Measurements from ENCODE around the gene YPEL2.

YPEL2 gene

GRCh38 chr17:59330053-59330942 is 1.2 kb upstream of the YPEL2 start:
- no peak for DNase-seq (ENCODE audit: low read depth)

- DNase-seq (ENCODE audit: low read depth): no peak
Measured at GRCh38 chr17:59331929-59332748, 684 bp downstream of the YPEL2 start.

- no peak for DNase-seq (ENCODE audit: low read depth)
Measured at GRCh38 chr17:59332749-59333377, 1.4 kb downstream of the YPEL2 start.

GRCh38 chr17:59333836-59334235 is 2.4 kb downstream of the YPEL2 start:
- no peak for DNase-seq (ENCODE audit: low read depth)

- DNase-seq (ENCODE audit: low read depth): no peak
Measured at GRCh38 chr17:59335685-59336084, 4.2 kb downstream of the YPEL2 start.

- no peak for DNase-seq (ENCODE audit: low read depth)
Measured at GRCh38 chr17:59337741-59338299, 6.4 kb downstream of the YPEL2 start.

GRCh38 chr17:59338498-59338897 is 7.0 kb downstream of the YPEL2 start:
- no peak for DNase-seq (ENCODE audit: low read depth)

GRCh38 chr17:59341922-59342321 is 10.5 kb downstream of the YPEL2 start:
- no peak for DNase-seq (ENCODE audit: low read depth)

- DNase-seq (ENCODE audit: low read depth): no peak
Measured at GRCh38 chr17:59342681-59343131, 11.3 kb downstream of the YPEL2 start.

GRCh38 chr17:59345476-59345875 is 14.0 kb downstream of the YPEL2 start:
- no peak for DNase-seq (ENCODE audit: low read depth)

- no peak for DNase-seq (ENCODE audit: low read depth)
Measured at GRCh38 chr17:59346341-59346740, 14.9 kb downstream of the YPEL2 start.

- DNase-seq (ENCODE audit: low read depth): no peak
Measured at GRCh38 chr17:59346876-59347407, 15.5 kb downstream of the YPEL2 start.

- no peak for DNase-seq (ENCODE audit: low read depth)
Measured at GRCh38 chr17:59347975-59348391, 16.5 kb downstream of the YPEL2 start.

- no peak for DNase-seq (ENCODE audit: low read depth)
Measured at GRCh38 chr17:59349178-59349577, 17.7 kb downstream of the YPEL2 start.

- no peak for DNase-seq (ENCODE audit: low read depth)
Measured at GRCh38 chr17:59353106-59353854, 21.8 kb downstream of the YPEL2 start.

GRCh38 chr17:59353936-59354755 is 22.7 kb downstream of the YPEL2 start:
- DNase-seq (ENCODE audit: low read depth): no peak

- no peak for DNase-seq (ENCODE audit: low read depth)
Measured at GRCh38 chr17:59355030-59355701, 23.7 kb downstream of the YPEL2 start.

GRCh38 chr17:59355702-59356325 is 24.4 kb downstream of the YPEL2 start:
- DNase-seq (ENCODE audit: low read depth): no peak

- no peak for DNase-seq (ENCODE audit: low read depth)
Measured at GRCh38 chr17:59356543-59357218, 25.2 kb downstream of the YPEL2 start.

Measured in stimulated activated CD8-positive, alpha-beta memory T cell treated with anti-CD3 and anti-CD28 coated beads, Interleukin-4, amount 100 ng/mL, for 24 hours (primary cell).